A549 (cell line): ENCODE results near the gene MRPS17. TPM values are rescaled to one million over a fixed set of nuclear protein-coding genes. Genes with fewer than 3 reads are reported as not detected.

ENCODE experiments used
- ATAC-seq, 2 experiments: fragments of 200-7000 bp in 1 of 2; fragments of >200 bp in 1 of 2; cut with Nextera tagmentation in 1 of 2; cut with Tn5 transposase in 1 of 2; 3 replicates each; pipeline versions ENCODE4 v1.8.0 to v1.9.1; 2018 to 2020; ENCODE audit warnings: mild to moderate bottlenecking in 1 of 2, moderate library complexity in 1 of 2
- CTCF ChIA-PET: fragments of 300-600 bp; sonication (Branson Sonifier 250); formaldehyde crosslinking; extraction: SDS; loops from one replicate; lab custom pipeline; 2021; ENCODE audit warnings: antibody characterized with exemption, inconsistent platforms; lab: Yijun Ruan, JAX
- POLR2A ChIA-PET: fragments of 350-600 bp; formaldehyde crosslinking; extraction: SDS; loops from one replicate; lab custom pipeline; 2021; ENCODE audit warnings: antibody characterized with exemption, inconsistent platforms; lab: Yijun Ruan, JAX
- DNase-seq, 2 experiments: peaks; one replicate each; pipeline versions ENCODE4 v3.0.0 to v3.0.0-alpha.2; 2011 to 2016; ENCODE audit warnings: low read depth in 1 of 2, low spot score in 1 of 2
- FAIRE-seq: peaks from 2 replicates; lab custom pipeline; 2011; peaks lifted over from hg19 to GRCh38; lab: Jason Lieb, UNC
- H3K27ac ChIP-seq, 2 experiments: fragments of >200 bp; sonication (Bioruptor Twin); formaldehyde crosslinking; 3 replicates each; pipeline ENCODE4 v1.5.1; 2016 to 2017
- H3K4me1 ChIP-seq: fragments of >200 bp; sonication (Bioruptor Twin); formaldehyde crosslinking; 3 replicates; pipeline ENCODE4 v1.6.1; 2016
- H3K4me2 ChIP-seq: fragments of >200 bp; sonication (Bioruptor Twin); formaldehyde crosslinking; 3 replicates; pipeline ENCODE4 v1.6.1; 2016
- H3K4me3 ChIP-seq: fragments of >200 bp; sonication (Bioruptor Twin); formaldehyde crosslinking; 3 replicates; pipeline ENCODE4 v1.5.1; 2016
- H3K9me3 ChIP-seq: fragments of >200 bp; sonication (Bioruptor Twin); formaldehyde crosslinking; 3 replicates; pipeline ENCODE4 v1.6.1; 2016
- BHLHE40 ChIP-seq: IDR thresholded peaks from 2 replicates; pipeline ENCODE4 v1.6.1; 2012; ENCODE audit warnings: low read depth, low read length, inconsistent platforms
- CBX2 ChIP-seq: fragments of 200-600 bp; sonication (generic); IDR thresholded peaks from 2 replicates; pipeline ENCODE4 v1.6.1; 2016; ENCODE audit warnings: low read depth, mild to moderate bottlenecking, borderline replicate concordance
- E2F6 ChIP-seq: IDR thresholded peaks from 2 replicates; pipeline ENCODE4 v1.6.1; 2012; ENCODE audit warnings: low read depth, borderline replicate concordance
- ESRRA ChIP-seq: fragments of 150-350 bp; IDR thresholded peaks from 2 replicates; pipeline ENCODE4 v1.6.1; 2014; ENCODE audit warnings: mild to moderate bottlenecking, low read length, borderline replicate concordance
- FOSL2 ChIP-seq, 2 experiments: fragments of 450-650 bp in 1 of 2; fragments of >200 bp in 1 of 2; sonication (Bioruptor Twin) in 1 of 2; formaldehyde crosslinking; IDR thresholded peaks; 2 replicates each; pipeline versions ENCODE4 v1.5.0 to v1.6.1; 2016 to 2020; ENCODE audit warnings: mild to moderate bottlenecking in 1 of 2, moderate library complexity in 1 of 2
- FOXS1 ChIP-seq: fragments of 250-450 bp; sonication (Bioruptor Pico); IDR thresholded peaks from 2 replicates; pipeline ENCODE4 v1.5.0; 2020; ENCODE audit warnings: mild to moderate bottlenecking, moderate library complexity
- GATA3 ChIP-seq: IDR thresholded peaks from 2 replicates; pipeline ENCODE4 v1.6.1; 2012; ENCODE audit warnings: borderline replicate concordance
- HDAC2 ChIP-seq: fragments of 200-600 bp; sonication (generic); IDR thresholded peaks from 2 replicates; pipeline ENCODE4 v1.6.1; 2016
- HES2 ChIP-seq: fragments of >200 bp; sonication (Bioruptor Twin); formaldehyde crosslinking; IDR thresholded peaks from 2 replicates; pipeline ENCODE4 v1.6.1; 2016
- MYC ChIP-seq: IDR thresholded peaks from 2 replicates; pipeline ENCODE4 v1.6.1; 2012; ENCODE audit warnings: mild to moderate bottlenecking, inconsistent platforms, low read length, improper control_type of control experiment, borderline replicate concordance
- PBX3 ChIP-seq: IDR thresholded peaks from 2 replicates; pipeline ENCODE4 v1.6.1; 2012
- PHF8 ChIP-seq: fragments of 200-600 bp; sonication (generic); IDR thresholded peaks from 2 replicates; pipeline ENCODE4 v1.6.1; 2016; ENCODE audit warnings: low read depth, mild to moderate bottlenecking, antibody characterized with exemption, moderate library complexity, borderline replicate concordance
- POLR2A ChIP-seq: IDR thresholded peaks from 2 replicates; pipeline ENCODE4 v1.6.1; 2012; ENCODE audit warnings: mild to moderate bottlenecking, low read length
- POLR2AphosphoS2 ChIP-seq: conservative IDR thresholded peaks from 2 replicates; pipeline ENCODE4 v1.6.1; 2012; ENCODE audit warnings: low read length, improper control_type of control experiment, inconsistent platforms
- RARB ChIP-seq: fragments of 250-450 bp; sonication (Bioruptor Pico); IDR thresholded peaks from 2 replicates; pipeline ENCODE4 v1.8.0; 2021; ENCODE audit warnings: mild to moderate bottlenecking, moderate library complexity
- REST ChIP-seq: fragments of 200-600 bp; sonication (generic); IDR thresholded peaks from 2 replicates; pipeline ENCODE4 v1.6.1; 2016; ENCODE audit warnings: antibody characterized with exemption, mild to moderate bottlenecking, moderate library complexity
- ZC3H11A ChIP-seq: fragments of 450-650 bp; IDR thresholded peaks from 2 replicates; pipeline ENCODE4 v1.6.1; 2014; ENCODE audit warnings: antibody characterized with exemption, mild to moderate bottlenecking
- ZFP36 ChIP-seq: fragments of 450-650 bp; IDR thresholded peaks from 2 replicates; pipeline ENCODE4 v1.6.1; 2014; ENCODE audit warnings: borderline replicate concordance; ENCODE audit not compliant: partially characterized antibody
- ZNF302 ChIP-seq: fragments of 250-450 bp; sonication (Bioruptor Pico); IDR thresholded peaks from 2 replicates; pipeline ENCODE4 v1.9.0; 2021; ENCODE audit warnings: inconsistent platforms, mild to moderate bottlenecking, moderate library complexity
- WGBS: methylation state at CpG from one replicate; pipeline ENCODE4 v1.1.6; 2017; ENCODE audit errors: missing lambda C conversion rate; 5-methylcytosine and 5-hydroxymethylcytosine counted together
- polyA plus RNA-seq, 4 experiments: library from polyadenylated mRNA; depleted of rRNA in 3 of 4; stranded (reverse); fragments of >200 nt; fragmentation: RNase III in 1 of 4; extraction: RNeasy Plus Mini Kit Qiagen cat#74134 plus additional on column Dnase treatment in 1 of 4; gene quantifications; 2 replicates in 3 of 4; 3 replicates in 1 of 4; pipeline ENCODE4 v1.2.3, GENCODE V29; 2011 to 2017
- TF ChIP-seq, protein P1 (sequence below): fragments of >200 bp; sonication (Bioruptor Twin); formaldehyde crosslinking; IDR thresholded peaks from 3 replicates; pipeline ENCODE4 v1.6.1; 2016

Gene MRPS17
- polyA plus RNA-seq, 2 of the 4 experiments (the other 2 are of a cell fraction), result 29.1 to 33.0 TPM

GRCh38 chr7:55966851-55967250, 15.2 kb downstream of the MRPS17 start:
- peaks cover 10% of the 10 kb centered on the region; the same call in 2 of the 3 replicates for H3K4me1 ChIP-seq
- no peak overlapping the region for H3K4me2 ChIP-seq
- H3K27ac ChIP-seq, result no peak overlapping the region
- no peak overlapping the region for H3K4me3 ChIP-seq
- ATAC-seq, result no peak
- TF ChIP-seq POLR2AphosphoS2, result no peak
- no peak for FAIRE-seq
- 88% methylated on average over 6 of the region's 6 CpGs for WGBS
- no peaks in the 10 kb centered on the region for H3K9me3 ChIP-seq
- CTCF ChIA-PET, result interaction anchor here (0.5 to 1.3 kb wide), 3 partner anchors 14 to 310 kb away, joined by 3 to 4 read pairs (median 3); no protein-coding TSS in a partner anchor
- no peak for DNase-seq
- POLR2A ChIA-PET, result no interaction called here

DNA sequence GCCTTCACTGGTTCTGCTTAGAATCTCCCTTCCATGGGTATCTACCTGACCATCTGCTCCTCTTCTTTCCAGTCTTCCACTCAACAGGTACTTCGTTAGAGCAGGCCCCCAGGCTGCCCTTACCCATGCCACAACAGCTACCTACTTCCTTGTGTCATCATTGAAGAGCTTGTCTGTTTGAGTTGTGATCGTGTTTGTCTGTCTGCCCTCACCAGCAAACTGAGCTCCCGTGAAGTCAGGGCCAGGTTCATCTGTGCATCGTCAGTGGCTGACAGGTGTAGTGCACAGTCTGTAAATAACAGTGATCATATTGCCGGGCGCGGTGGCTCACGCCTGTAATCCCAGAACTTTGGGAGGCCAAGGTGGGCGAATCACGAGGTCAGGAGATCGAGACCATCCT, 17.7 kb downstream of the MRPS17 start:
- WGBS, result 97% methylated on average over 11 of the region's 11 CpGs
- DNase-seq (no peak), ATAC-seq (no peak), FAIRE-seq (no peak)
- no peak for TF ChIP-seq BHLHE40
- TF ChIP-seq FOXS1, result no peak
- ChIA-PET CTCF (interaction anchor here (1.2 kb wide), 1 partner anchor 17 kb away, joined by 3 read pairs; no protein-coding TSS in a partner anchor), POLR2A (no interaction called here)
- Histone ChIP-seq H3K4me2 (no peak overlapping the region), H3K4me3 (no peak overlapping the region), H3K27ac (no peak overlapping the region), H3K4me1 (peaks cover 6% of the 10 kb centered on the region; the same call in 2 of the 3 replicates), H3K9me3 (no peaks in the 10 kb centered on the region)

DNA sequence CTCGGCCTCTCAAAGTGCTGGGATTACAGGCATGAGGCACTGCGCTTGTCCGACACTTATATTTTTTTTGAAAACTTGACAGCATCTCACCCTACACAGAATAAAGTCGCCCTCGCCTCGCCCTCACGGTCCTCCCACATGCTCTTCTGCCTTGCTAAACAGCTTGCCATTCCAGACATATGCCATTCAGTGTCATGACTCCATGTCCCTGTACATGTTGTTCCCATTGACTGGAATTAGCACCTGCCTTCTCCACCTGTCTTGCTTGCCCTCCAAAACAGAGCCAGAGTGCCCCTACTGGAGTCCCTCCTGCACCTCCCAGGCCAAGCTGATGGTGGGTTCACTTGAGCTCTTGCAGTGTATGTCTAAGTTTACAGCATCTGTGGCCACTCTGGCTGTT, 18.9 kb downstream of the MRPS17 start:
- ChIA-PET POLR2A (no interaction called here), CTCF (interaction anchor here (1.1 to 1.4 kb wide), 3 partner anchors 9 to 19 kb away, joined by 3 to 6 read pairs (median 3); no protein-coding TSS in a partner anchor)
- FAIRE-seq (no peak), ATAC-seq (peak in 1 of 2 experiments; percentile 24; a peak in 1 of 6 replicates), DNase-seq (no peak)
- TF ChIP-seq PHF8 (no peak), MYC (no peak), ZC3H11A (no peak), FOXS1 (no peak), HES2 (no peak), BHLHE40 (no peak), ESRRA (no peak), POLR2AphosphoS2 (no peak), REST (no peak), PBX3 (no peak), GATA3 (no peak), CBX2 (no peak), RARB (no peak), FOSL2 (IDR thresholded peaks at IDR 0.05) (no peak), FOSL2 (CRISPR knock-in tag; IDR thresholded peaks at IDR 0.05) (no peak), ZFP36 (no peak), POLR2A (no peak), ZNF302 (no peak), E2F6 (no peak), HDAC2 (no peak)
- TF ChIP-seq, protein P1, sequence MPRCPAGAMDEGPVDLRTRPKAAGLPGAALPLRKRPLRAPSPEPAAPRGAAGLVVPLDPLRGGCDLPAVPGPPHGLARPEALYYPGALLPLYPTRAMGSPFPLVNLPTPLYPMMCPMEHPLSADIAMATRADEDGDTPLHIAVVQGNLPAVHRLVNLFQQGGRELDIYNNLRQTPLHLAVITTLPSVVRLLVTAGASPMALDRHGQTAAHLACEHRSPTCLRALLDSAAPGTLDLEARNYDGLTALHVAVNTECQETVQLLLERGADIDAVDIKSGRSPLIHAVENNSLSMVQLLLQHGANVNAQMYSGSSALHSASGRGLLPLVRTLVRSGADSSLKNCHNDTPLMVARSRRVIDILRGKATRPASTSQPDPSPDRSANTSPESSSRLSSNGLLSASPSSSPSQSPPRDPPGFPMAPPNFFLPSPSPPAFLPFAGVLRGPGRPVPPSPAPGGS, result no peak
- Histone ChIP-seq H3K27ac (no peak overlapping the region), H3K9me3 (no peaks in the 10 kb centered on the region), H3K4me3 (no peak overlapping the region), H3K4me2 (no peak overlapping the region), H3K4me1 (peaks cover 4% of the 10 kb centered on the region; the same call in 2 of the 3 replicates)
- WGBS, result 93% methylated on average over 7 of the region's 7 CpGs
